GM19467 (cell line): Measurements from ENCODE around the gene MED9.

ENCODE experiments used
- ATAC-seq: cut with Tn5 transposase; IDR thresholded peaks from one replicate; pipeline ENCODE4 v1.9.1; 2021; ENCODE audit warnings: mild to moderate bottlenecking, moderate library complexity; ENCODE audit not compliant: unreplicated experiment

MED9 gene

GRCh38 chr17:17487998-17488397, 11.2 kb downstream of the MED9 start:
- no peak for ATAC-seq

- ATAC-seq = no peak
Observed at GRCh38 chr17:17491031-17491471, 14.3 kb downstream of the MED9 start.

- no peak for ATAC-seq
Observed at GRCh38 chr17:17491546-17491988, 14.8 kb downstream of the MED9 start.

- no peak for ATAC-seq
Observed at GRCh38 chr17:17492085-17492484, 15.3 kb downstream of the MED9 start.

- no peak for ATAC-seq
Observed at GRCh38 chr17:17492571-17492970, 15.8 kb downstream of the MED9 start.

- ATAC-seq = no peak
Observed at GRCh38 chr17:17493249-17493985, 16.6 kb downstream of the MED9 start.

GRCh38 chr17:17493986-17494466, 17.2 kb downstream of the MED9 start:
- no peak for ATAC-seq

- no peak for ATAC-seq
Observed at GRCh38 chr17:17494499-17494869, 17.7 kb downstream of the MED9 start.

GRCh38 chr17:17494870-17495535, 18.2 kb downstream of the MED9 start:
- no peak for ATAC-seq

GRCh38 chr17:17495536-17496188, 18.9 kb downstream of the MED9 start:
- ATAC-seq = no peak

GRCh38 chr17:17496189-17497064, 19.6 kb downstream of the MED9 start, which contains the start of gene RASD1:
Gene RASD1 (minus strand): TSS chr17:17496395. CDS start chr17:17496181, 214 bp downstream.
- no peak for ATAC-seq

GRCh38 chr17:17497065-17497844, 20.5 kb downstream of the MED9 start:
- no peak for ATAC-seq

- ATAC-seq = no peak
Observed at GRCh38 chr17:17497845-17498520, 21.2 kb downstream of the MED9 start.

GRCh38 chr17:17498606-17499301, 22.0 kb downstream of the MED9 start:
- no peak for ATAC-seq

- ATAC-seq = no peak
Observed at GRCh38 chr17:17499402-17500145, 22.8 kb downstream of the MED9 start.

GRCh38 chr17:17500999-17501605, 24.3 kb downstream of the MED9 start:
- no peak for ATAC-seq

GRCh38 chr17:17502741-17503565, 26.2 kb downstream of the MED9 start:
- no peak for ATAC-seq
